ENCODE data around the gene STUB1. TPM values are rescaled to one million over a fixed set of nuclear protein-coding genes. Genes with fewer than 3 reads are reported as not detected.

The STUB1 gene
- total RNA-seq = 10 to 100 TPM; 57.1 to 61.7 TPM

GRCh38 chr16:679814-680624 lies at the start of gene STUB1:
TSS of gene STUB1 (plus strand) at chr16:680410. CDS start at chr16:680526, 116 bp downstream.
- peak; percentile 67 for ATAC-seq
- H3K27me3 Mint-ChIP-seq = peaks cover 6% of the 10 kb centered on the region
- intact Hi-C loops (cut with micrococcal nuclease) = no loop called here
- peak within 1 kb of the TSS; percentile 83 for H3K4me3 Mint-ChIP-seq
- ChIA-PET CTCF (interaction anchor here (1.2 to 1.4 kb wide), 3 partner anchors 12 to 106 kb away, joined by 3 to 9 read pairs (median 3); partner anchors contain the start of gene RHOT2), POLR2A (interaction anchor here (0.6 to 2.7 kb wide), 11 partner anchors 9 to 625 kb away, joined by 3 to 16 read pairs (median 5); partner anchors contain the start of genes METTL26, RHOT2, WDR24 and WDR90)
- H3K36me3 Mint-ChIP-seq (ENCODE audit: low read depth) = peaks cover 20% of the 10 kb centered on the region
- H3K9me3 Mint-ChIP-seq = no peaks in the 10 kb centered on the region
- DNase-seq = peak; percentile 88
- no peak for TF ChIP-seq CTCF (IDR thresholded peaks at IDR 0.05)
- H3K27ac Mint-ChIP-seq = peak within 1 kb of the TSS; percentile 90
- H3K4me1 Mint-ChIP-seq (ENCODE audit: low read depth) = peaks cover 40% of the 10 kb centered on the region

GRCh38 chr16:630815-631405 lies 49.3 kb upstream of the STUB1 start, which contains the start of gene WFIKKN1:
TSS of gene WFIKKN1 (plus strand) at chr16:630985. CDS start at chr16:631254, 269 bp downstream.
- no peak for ATAC-seq
- Mint-ChIP-seq H3K9me3 (no peaks in the 10 kb centered on the region), H3K36me3 (ENCODE audit: low read depth) (no peaks in the 10 kb centered on the region), H3K27ac (no peak within 1 kb of the TSS), H3K4me1 (ENCODE audit: low read depth) (peaks cover 3% of the 10 kb centered on the region), H3K4me3 (no peak within 1 kb of the TSS), H3K27me3 (no peaks in the 10 kb centered on the region)
- no peak for DNase-seq
- ChIA-PET POLR2A (no interaction called here), CTCF (no interaction called here)
- intact Hi-C loops (cut with micrococcal nuclease) = no loop called here
- TF ChIP-seq CTCF (IDR thresholded peaks at IDR 0.05) = no peak

GRCh38 chr16:631808-632358 lies 48.3 kb upstream of the STUB1 start:
- no peak overlapping the region for H3K27ac Mint-ChIP-seq
- peaks cover 3% of the 10 kb centered on the region for H3K36me3 Mint-ChIP-seq (ENCODE audit: low read depth)
- peaks cover 6% of the 10 kb centered on the region for H3K4me1 Mint-ChIP-seq (ENCODE audit: low read depth)
- ATAC-seq (no peak), DNase-seq (no peak)
- no peaks in the 10 kb centered on the region for H3K27me3 Mint-ChIP-seq
- no peak overlapping the region for H3K4me3 Mint-ChIP-seq
- TF ChIP-seq CTCF (IDR thresholded peaks at IDR 0.05) = no peak
- intact Hi-C loops (cut with micrococcal nuclease) = no loop called here
- ChIA-PET CTCF (no interaction called here), POLR2A (no interaction called here)
- no peaks in the 10 kb centered on the region for H3K9me3 Mint-ChIP-seq

GRCh38 chr16:632486-633335 lies 47.5 kb upstream of the STUB1 start:
- H3K4me1 Mint-ChIP-seq (ENCODE audit: low read depth) = peaks cover 8% of the 10 kb centered on the region
- no peak for TF ChIP-seq CTCF (IDR thresholded peaks at IDR 0.05)
- ChIA-PET POLR2A (no interaction called here), CTCF (no interaction called here)
- peaks cover 3% of the 10 kb centered on the region for H3K36me3 Mint-ChIP-seq (ENCODE audit: low read depth)
- intact Hi-C loops (cut with micrococcal nuclease) = no loop called here
- ATAC-seq (no peak), DNase-seq (no peak)
- no peaks in the 10 kb centered on the region for H3K9me3 Mint-ChIP-seq
- H3K4me3 Mint-ChIP-seq = no peak overlapping the region
- no peak overlapping the region for H3K27ac Mint-ChIP-seq
- H3K27me3 Mint-ChIP-seq = no peaks in the 10 kb centered on the region
